ENCODE data around the gene NEURL1. TPM values are rescaled to one million over a fixed set of nuclear protein-coding genes. Genes with fewer than 3 reads are reported as not detected.
"Not testable (repeated sequence)": the region's sequence is repeated elsewhere in the genome, so short reads cannot be mapped to it uniquely, and the experiment has no call there.

Gene NEURL1
- total RNA-seq, 1 donor from 2014 or later = 0.64 TPM

- no peaks in the 10 kb centered on the region for H3K9me3 ChIP-seq
- no peaks in the 10 kb centered on the region for H3K36me3 ChIP-seq
- ATAC-seq (no peak), DNase-seq (no peak)
- TF ChIP-seq, protein P1, sequence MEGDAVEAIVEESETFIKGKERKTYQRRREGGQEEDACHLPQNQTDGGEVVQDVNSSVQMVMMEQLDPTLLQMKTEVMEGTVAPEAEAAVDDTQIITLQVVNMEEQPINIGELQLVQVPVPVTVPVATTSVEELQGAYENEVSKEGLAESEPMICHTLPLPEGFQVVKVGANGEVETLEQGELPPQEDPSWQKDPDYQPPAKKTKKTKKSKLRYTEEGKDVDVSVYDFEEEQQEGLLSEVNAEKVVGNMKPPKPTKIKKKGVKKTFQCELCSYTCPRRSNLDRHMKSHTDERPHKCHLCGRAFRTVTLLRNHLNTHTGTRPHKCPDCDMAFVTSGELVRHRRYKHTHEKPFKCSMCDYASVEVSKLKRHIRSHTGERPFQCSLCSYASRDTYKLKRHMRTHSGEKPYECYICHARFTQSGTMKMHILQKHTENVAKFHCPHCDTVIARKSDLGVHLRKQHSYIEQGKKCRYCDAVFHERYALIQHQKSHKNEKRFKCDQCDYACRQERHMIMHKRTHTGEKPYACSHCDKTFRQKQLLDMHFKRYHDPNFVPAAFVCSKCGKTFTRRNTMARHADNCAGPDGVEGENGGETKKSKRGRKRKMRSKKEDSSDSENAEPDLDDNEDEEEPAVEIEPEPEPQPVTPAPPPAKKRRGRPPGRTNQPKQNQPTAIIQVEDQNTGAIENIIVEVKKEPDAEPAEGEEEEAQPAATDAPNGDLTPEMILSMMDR (IDR thresholded peaks at IDR 0.05) = no peak
- intact Hi-C loops (cut with DNase I) = no loop called here
- H3K4me3 ChIP-seq = no peak overlapping the region
- H3K27me3 ChIP-seq = no peaks in the 10 kb centered on the region
- no peaks in the 10 kb centered on the region for H3K4me1 ChIP-seq
- H3K27ac ChIP-seq = no peak overlapping the region
These were observed 13.0 kb upstream of the NEURL1 start for GRCh38 chr10:103480521-103480920.

- H3K27me3 ChIP-seq = no peaks in the 10 kb centered on the region
- TF ChIP-seq, protein P1 (IDR thresholded peaks at IDR 0.05) = peak; percentile 72
- no peak overlapping the region for H3K4me3 ChIP-seq
- H3K9me3 ChIP-seq = no peaks in the 10 kb centered on the region
- no peak overlapping the region for H3K27ac ChIP-seq
- H3K36me3 ChIP-seq = no peaks in the 10 kb centered on the region
- DNase-seq (no peak), ATAC-seq (peak; percentile 80)
- H3K4me1 ChIP-seq = no peaks in the 10 kb centered on the region
- intact Hi-C loops (cut with DNase I) = loop anchor here (2.0 kb wide), 1 partner anchor 65 kb away; no protein-coding TSS in a partner anchor
These were observed 11.5 kb upstream of the NEURL1 start for GRCh38 chr10:103481974-103482531.

DNA sequence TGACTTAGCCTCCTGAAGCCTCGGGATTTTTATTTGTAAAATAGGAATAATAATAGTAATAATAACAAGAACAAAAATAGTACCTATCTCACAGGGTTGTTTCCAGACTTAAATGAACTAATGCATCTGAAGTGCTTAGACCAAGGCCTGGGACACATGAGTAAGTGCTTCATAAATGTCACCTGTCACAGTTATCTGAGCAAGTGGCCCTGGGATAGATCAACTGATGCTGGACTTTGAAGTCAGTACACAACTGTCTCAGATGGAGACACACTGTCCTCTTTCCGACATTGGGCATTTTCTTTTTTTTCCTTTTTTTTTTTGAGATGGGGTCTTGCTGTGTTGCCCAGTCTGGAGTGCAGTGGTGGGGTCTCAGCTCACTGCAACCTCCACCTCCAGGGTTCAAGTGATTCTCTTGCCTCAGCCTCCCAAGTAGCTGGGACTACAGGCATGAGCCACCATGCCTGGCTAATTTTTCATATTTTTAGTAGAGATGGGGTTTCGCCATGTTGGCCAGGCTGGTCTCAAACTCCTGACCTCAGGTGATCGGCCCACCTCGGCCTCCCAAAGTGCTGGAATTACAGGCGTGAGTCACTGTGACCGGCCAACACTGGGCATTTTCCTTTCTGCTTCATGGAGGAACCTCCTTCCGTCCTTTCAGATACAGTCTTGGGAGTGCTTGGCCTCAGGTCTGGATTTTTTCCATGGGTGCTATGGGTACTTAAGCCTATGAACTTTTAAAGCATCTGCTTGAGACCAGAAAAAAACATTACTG lies 6.7 kb upstream of the NEURL1 start:
- H3K27me3 ChIP-seq; H3K36me3 ChIP-seq; DNase-seq; H3K4me3 ChIP-seq; intact Hi-C loops (cut with DNase I); H3K27ac ChIP-seq; H3K4me1 ChIP-seq; H3K9me3 ChIP-seq; ATAC-seq: not testable (repeated sequence)

GRCh38 chr10:103487410-103487708 lies 6.1 kb upstream of the NEURL1 start:
- DNase-seq (no peak), ATAC-seq (no peak)
- intact Hi-C loops (cut with DNase I) = no loop called here
- H3K9me3 ChIP-seq = no peaks in the 10 kb centered on the region
- no peak overlapping the region for H3K4me3 ChIP-seq
- H3K36me3 ChIP-seq = no peaks in the 10 kb centered on the region
- no peaks in the 10 kb centered on the region for H3K27me3 ChIP-seq
- H3K4me1 ChIP-seq = no peaks in the 10 kb centered on the region
- H3K27ac ChIP-seq = no peak overlapping the region
- TF ChIP-seq, protein P1 (IDR thresholded peaks at IDR 0.05) = no peak

GRCh38 chr10:103490986-103491314 lies 2.6 kb upstream of the NEURL1 start:
- intact Hi-C loops (cut with DNase I) = no loop called here
- Histone ChIP-seq H3K4me3 (no peak overlapping the region), H3K4me1 (peaks cover 5% of the 10 kb centered on the region), H3K27ac (no peak overlapping the region), H3K9me3 (no peaks in the 10 kb centered on the region), H3K36me3 (no peaks in the 10 kb centered on the region), H3K27me3 (peaks cover 32% of the 10 kb centered on the region)
- no peak for ATAC-seq
- no peak for DNase-seq
- TF ChIP-seq, protein P1 (IDR thresholded peaks at IDR 0.05) = no peak

- H3K36me3 ChIP-seq = no peaks in the 10 kb centered on the region
- intact Hi-C loops (cut with DNase I) = no loop called here
- peaks cover 32% of the 10 kb centered on the region for H3K27me3 ChIP-seq
- no peak overlapping the region for H3K4me3 ChIP-seq
- ATAC-seq (peak; percentile 32), DNase-seq (no peak)
- H3K9me3 ChIP-seq = no peaks in the 10 kb centered on the region
- TF ChIP-seq, protein P1 (IDR thresholded peaks at IDR 0.05) = no peak
- H3K4me1 ChIP-seq = peaks cover 5% of the 10 kb centered on the region
- H3K27ac ChIP-seq = no peak overlapping the region
These were observed 1.7 kb upstream of the NEURL1 start for GRCh38 chr10:103491729-103492364.

Data from upper lobe of right lung (tissue), 1 donor.